Left lung (tissue), 10 donors: ENCODE measurements around the gene A2ML1. TPM values are rescaled to one million over a fixed set of nuclear protein-coding genes. Genes with fewer than 3 reads are reported as not detected.
"Not testable (repeated sequence)": the region's sequence is repeated elsewhere in the genome, so short reads cannot be mapped to it uniquely, and the experiment has no call there.

Experiments used
- ATAC-seq: fragments of 200-7000 bp; cut with Tn5 transposase; one replicate; pipeline ENCODE4 v1.9.1; 2020; ENCODE audit warnings: moderate library complexity
- DNase-seq, 4 donors: peaks; one replicate each; pipeline ENCODE4 v3.0.0-alpha.2; 2013 to 2020
- H3K27ac ChIP-seq, 2 donors: fragments of 200-600 bp; sonication (generic) in 1 of 2; one replicate each; pipeline versions ENCODE4 v1.5.0 to v1.8.0; 2020 to 2021
- H3K27me3 ChIP-seq, 2 donors: fragments of 200-600 bp; sonication (generic) in 1 of 2; one replicate each; pipeline versions ENCODE4 v1.5.0 to v1.8.0; 2020 to 2021
- H3K36me3 ChIP-seq, 2 donors: fragments of 200-600 bp; sonication (generic) in 1 of 2; one replicate each; pipeline versions ENCODE4 v1.5.0 to v1.8.0; 2020 to 2021
- H3K4me1 ChIP-seq, 2 donors: fragments of 200-600 bp; one replicate each; pipeline ENCODE4 v1.8.0; 2021
- H3K4me3 ChIP-seq, 2 donors: fragments of 200-600 bp; sonication (generic) in 1 of 2; one replicate each; pipeline versions ENCODE4 v1.5.0 to v1.8.0; 2020 to 2021; ENCODE audit warnings: mild to moderate bottlenecking in 1 of 2
- H3K9me3 ChIP-seq, 2 donors: fragments of 200-600 bp; sonication (generic) in 1 of 2; one replicate each; pipeline versions ENCODE4 v1.5.0 to v1.8.0; 2020 to 2021
- intact Hi-C, 2 donors: fragments of 100-400 bp; cut with DNase I; formaldehyde crosslinking; loops; one replicate each; pipeline versions ENCODE4 v1.11.2 to v1.14.2; 2022
- polyA plus RNA-seq, 6 donors: library from polyadenylated mRNA; unstranded; fragments of 120-200 nt; gene quantifications; one replicate each; pipeline ENCODE4 v1.2.1, GENCODE V29; 2013; ENCODE audit not compliant: insufficient read length in 6 of 6
- total RNA-seq, 2 donors: library from RNA; stranded (reverse); fragmentation: NEBNext Ultra II Directional; extraction: Animal tissue kit (Norgen Biotek cat#: 25700); gene quantifications; one replicate each; pipeline ENCODE4 v1.2.1, GENCODE V29; 2021
- TF ChIP-seq, protein P1 (sequence below), 2 donors: fragments of 200-600 bp; sonication (generic) in 1 of 2; IDR thresholded peaks; one replicate each; pipeline versions ENCODE4 v1.5.0 to v1.8.0; 2021; ENCODE audit warnings: antibody characterized with exemption in 2 of 2
- donor health status: DM: no; HTN: yes; CAD: no.
- donor health status: DM: no; HTN: no; CAD: no.

A2ML1 gene
- total and polyA plus RNA-seq, 8 donors = 0.72 to 0.94 (median 0.89) TPM; not detected in 2

DNA sequence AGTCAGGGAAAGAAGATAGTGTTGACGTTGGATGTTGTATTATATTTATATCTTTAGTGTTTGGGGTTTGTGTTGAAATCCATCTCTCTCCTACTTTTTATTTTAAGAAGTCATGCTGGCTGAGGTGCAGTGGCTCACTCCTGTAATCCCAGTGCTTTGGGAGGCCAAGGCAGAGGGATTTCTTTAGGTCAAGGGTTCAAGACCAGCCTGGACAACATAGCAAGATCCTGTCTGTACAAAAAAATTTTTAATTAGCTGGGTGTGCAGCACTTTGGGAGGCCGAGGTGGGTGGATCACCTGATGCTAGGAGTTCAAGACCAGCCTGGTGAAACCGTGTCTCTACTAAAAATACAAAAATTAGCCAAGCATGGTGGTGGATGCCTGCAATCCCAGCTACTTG, 23.9 kb downstream of the A2ML1 start:
- DNase-seq (no peak), ATAC-seq (no peak)
- TF ChIP-seq, protein P1, sequence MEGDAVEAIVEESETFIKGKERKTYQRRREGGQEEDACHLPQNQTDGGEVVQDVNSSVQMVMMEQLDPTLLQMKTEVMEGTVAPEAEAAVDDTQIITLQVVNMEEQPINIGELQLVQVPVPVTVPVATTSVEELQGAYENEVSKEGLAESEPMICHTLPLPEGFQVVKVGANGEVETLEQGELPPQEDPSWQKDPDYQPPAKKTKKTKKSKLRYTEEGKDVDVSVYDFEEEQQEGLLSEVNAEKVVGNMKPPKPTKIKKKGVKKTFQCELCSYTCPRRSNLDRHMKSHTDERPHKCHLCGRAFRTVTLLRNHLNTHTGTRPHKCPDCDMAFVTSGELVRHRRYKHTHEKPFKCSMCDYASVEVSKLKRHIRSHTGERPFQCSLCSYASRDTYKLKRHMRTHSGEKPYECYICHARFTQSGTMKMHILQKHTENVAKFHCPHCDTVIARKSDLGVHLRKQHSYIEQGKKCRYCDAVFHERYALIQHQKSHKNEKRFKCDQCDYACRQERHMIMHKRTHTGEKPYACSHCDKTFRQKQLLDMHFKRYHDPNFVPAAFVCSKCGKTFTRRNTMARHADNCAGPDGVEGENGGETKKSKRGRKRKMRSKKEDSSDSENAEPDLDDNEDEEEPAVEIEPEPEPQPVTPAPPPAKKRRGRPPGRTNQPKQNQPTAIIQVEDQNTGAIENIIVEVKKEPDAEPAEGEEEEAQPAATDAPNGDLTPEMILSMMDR (IDR thresholded peaks at IDR 0.05) = no peak
- intact Hi-C loops = no loop called here
- no peaks in the 10 kb centered on the region for H3K27me3 ChIP-seq
- H3K4me1 ChIP-seq = no peaks in the 10 kb centered on the region
- no peaks in the 10 kb centered on the region for H3K9me3 ChIP-seq
- no peak overlapping the region for H3K4me3 ChIP-seq
- no peak overlapping the region for H3K27ac ChIP-seq
- no peaks in the 10 kb centered on the region for H3K36me3 ChIP-seq

DNA sequence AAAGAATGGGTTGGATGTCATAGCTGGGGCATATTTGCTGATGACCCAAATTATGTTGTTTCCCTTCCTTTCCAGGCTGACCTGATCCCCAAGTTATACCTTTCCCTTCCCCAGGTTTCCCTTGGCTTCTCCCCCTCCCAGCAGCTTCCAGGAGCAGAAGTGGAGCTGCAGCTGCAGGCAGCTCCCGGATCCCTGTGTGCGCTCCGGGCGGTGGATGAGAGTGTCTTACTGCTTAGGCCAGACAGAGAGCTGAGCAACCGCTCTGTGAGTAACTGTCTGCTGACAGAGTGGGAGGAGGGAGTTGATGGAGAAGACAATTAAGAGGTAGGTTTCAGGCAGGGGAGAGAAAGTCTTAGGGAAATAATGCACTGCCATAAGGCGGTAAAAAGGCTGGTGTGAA, 25.0 kb downstream of the A2ML1 start:
- Histone ChIP-seq H3K9me3 (no peaks in the 10 kb centered on the region), H3K4me3 (no peak overlapping the region), H3K36me3 (no peaks in the 10 kb centered on the region), H3K4me1 (peaks cover 0 to 6% of the 10 kb centered on the region in 2 donors), H3K27ac (no peak overlapping the region), H3K27me3 (no peaks in the 10 kb centered on the region)
- intact Hi-C loops = no loop called here
- TF ChIP-seq, protein P1 (IDR thresholded peaks at IDR 0.05) = no peak
- ATAC-seq (no peak), DNase-seq (no peak)

DNA sequence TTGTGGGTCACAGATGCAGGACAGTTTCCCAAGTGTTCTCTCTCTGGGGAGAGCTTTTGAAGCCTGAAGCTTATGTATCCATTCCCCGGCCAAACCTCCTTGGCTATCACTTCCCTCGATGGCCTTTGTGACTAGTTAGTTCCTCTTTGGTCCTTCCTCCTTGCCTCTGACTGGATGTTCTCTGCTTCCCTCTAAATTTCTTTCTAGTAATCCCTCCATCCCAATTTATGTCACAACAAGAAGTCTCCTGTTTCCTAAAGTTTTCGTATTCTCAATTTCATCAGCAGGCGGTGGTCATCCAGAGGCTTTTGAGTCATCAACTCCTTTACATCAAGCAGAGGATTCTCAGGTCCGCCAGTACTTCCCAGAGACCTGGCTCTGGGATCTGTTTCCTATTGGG, 27.5 kb downstream of the A2ML1 start:
- Histone ChIP-seq H3K27me3 (no peaks in the 10 kb centered on the region), H3K4me1 (peaks cover 0 to 9% of the 10 kb centered on the region in 2 donors), H3K9me3 (no peaks in the 10 kb centered on the region), H3K36me3 (no peaks in the 10 kb centered on the region), H3K4me3 (no peak overlapping the region), H3K27ac (no peak overlapping the region)
- no peak for ATAC-seq
- DNase-seq = no peak
- intact Hi-C loops = no loop called here
- TF ChIP-seq, protein P1 (IDR thresholded peaks at IDR 0.05) = no peak

DNA sequence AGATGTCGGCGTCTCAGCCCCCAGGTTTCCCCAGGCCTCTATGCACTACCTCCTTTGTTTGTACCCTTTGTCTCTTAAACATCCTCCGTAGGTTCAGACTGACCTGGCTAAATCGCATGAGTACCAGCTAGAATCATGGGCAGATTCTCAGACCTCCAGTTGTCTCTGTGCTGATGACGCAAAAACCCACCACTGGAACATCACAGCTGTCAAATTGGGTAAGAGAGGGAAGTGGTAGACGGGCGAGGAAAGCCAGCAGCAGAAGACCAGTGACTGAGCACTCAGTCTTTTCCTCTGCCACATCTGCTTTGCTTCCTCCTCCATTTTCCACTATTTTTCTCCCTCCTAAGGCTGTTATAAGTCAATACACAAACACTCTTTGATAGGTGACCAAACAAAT, 29.7 kb downstream of the A2ML1 start:
- intact Hi-C loops = no loop called here
- ATAC-seq (peak; percentile 13), DNase-seq (no peak)
- Histone ChIP-seq H3K36me3 (no peaks in the 10 kb centered on the region), H3K27ac (no peak overlapping the region), H3K9me3 (no peaks in the 10 kb centered on the region), H3K4me1 (peaks cover 0 to 9% of the 10 kb centered on the region in 2 donors), H3K4me3 (no peak overlapping the region), H3K27me3 (no peaks in the 10 kb centered on the region)
- TF ChIP-seq, protein P1 (IDR thresholded peaks at IDR 0.05) = no peak

DNA sequence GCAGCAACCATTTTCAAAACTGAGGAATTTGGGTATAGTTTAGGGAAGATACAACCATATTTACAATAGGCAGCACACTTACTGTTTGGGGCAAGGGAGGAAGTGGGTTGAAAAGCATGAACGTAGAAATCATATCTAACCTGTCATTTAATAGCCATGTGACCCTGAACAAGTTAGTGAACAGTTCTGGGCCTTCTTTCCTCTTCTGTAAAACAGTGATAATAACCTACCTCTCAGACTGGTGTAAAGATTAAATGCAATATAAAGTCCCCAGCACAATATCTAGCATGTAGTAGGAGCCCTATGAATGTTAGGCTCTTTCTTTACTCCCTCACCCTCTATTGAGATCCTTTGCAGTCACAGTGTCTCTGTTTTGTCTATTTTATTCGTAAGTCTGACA, 33.5 kb downstream of the A2ML1 start:
- Histone ChIP-seq H3K4me1 (peaks cover 0 to 9% of the 10 kb centered on the region in 2 donors), H3K27me3 (no peaks in the 10 kb centered on the region), H3K36me3 (no peaks in the 10 kb centered on the region), H3K9me3 (no peaks in the 10 kb centered on the region), H3K4me3 (no peak overlapping the region), H3K27ac (no peak overlapping the region)
- TF ChIP-seq, protein P1 (IDR thresholded peaks at IDR 0.05) = no peak
- ATAC-seq = no peak
- intact Hi-C loops = no loop called here
- no peak for DNase-seq

DNA sequence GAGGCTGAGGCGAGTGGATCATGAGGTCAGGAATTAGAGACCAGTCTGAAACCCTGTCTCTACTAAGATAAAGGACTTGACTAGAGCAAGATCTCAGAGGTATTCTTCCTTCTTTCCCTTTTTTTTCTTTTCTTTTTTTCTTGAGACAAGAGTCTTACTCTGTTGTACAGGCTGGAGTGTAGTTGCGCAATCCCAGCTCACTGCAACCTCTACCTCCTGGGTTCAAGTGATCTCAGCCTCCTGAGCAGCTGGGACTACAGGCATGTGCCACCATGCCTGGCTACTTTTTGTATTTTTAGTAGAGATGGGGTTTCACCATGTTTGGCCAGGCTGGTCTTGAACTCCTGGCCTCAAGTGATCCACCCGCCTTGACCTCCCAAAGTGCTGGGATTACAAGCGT, 37.0 kb downstream of the A2ML1 start:
- H3K36me3 ChIP-seq, H3K9me3 ChIP-seq, ATAC-seq, H3K4me1 ChIP-seq, intact Hi-C loops, DNase-seq, H3K27ac ChIP-seq, H3K27me3 ChIP-seq, H3K4me3 ChIP-seq: not testable (repeated sequence)
